ENCODE results near the gene CNTNAP2. TPM values are rescaled to one million over a fixed set of nuclear protein-coding genes. Genes with fewer than 3 reads are reported as not detected.

CNTNAP2 gene
- total RNA-seq, 2 donors from 2014 or later: 171 to 228 TPM

GRCh38 chr7:148468700-148469098 lies 2352.1 kb downstream of the CNTNAP2 start:
- no peaks in the 10 kb centered on the region for H3K9me3 Mint-ChIP-seq
- WGBS, 2 experiments (ENCODE audit: insufficient coverage in 1 of 2, insufficient read length in 1 of 2): 93 to 95% methylated on average over 6 to 7 of the region's 7 CpGs
- no peak for DNase-seq
- Histone ChIP-seq H3K4me3 (ENCODE audit: low read length) (no peak overlapping the region), H3K9me3 (ENCODE audit: control insufficient read depth, low read length) (no peaks in the 10 kb centered on the region), H3K9ac (ENCODE audit: extremely low read depth, low read length, poor library complexity, severe bottlenecking) (no peak overlapping the region), H3K4me1 (ENCODE audit: control insufficient read depth, insufficient read depth, low read length) (no peaks in the 10 kb centered on the region), H3K36me3 (ENCODE audit: control insufficient read depth, insufficient read depth, low read length) (no peaks in the 10 kb centered on the region), H3K27ac (ENCODE audit: low read depth, low read length) (no peak overlapping the region), H3K27me3 (ENCODE audit: control insufficient read depth, insufficient read depth, low read length, poor library complexity, severe bottlenecking) (no peaks in the 10 kb centered on the region)
- no peak overlapping the region for H3K4me3 Mint-ChIP-seq
- H3K4me1 Mint-ChIP-seq: peaks cover 3% of the 10 kb centered on the region
- H3K36me3 Mint-ChIP-seq (ENCODE audit: low read depth): no peaks in the 10 kb centered on the region
- TF ChIP-seq, protein P1, sequence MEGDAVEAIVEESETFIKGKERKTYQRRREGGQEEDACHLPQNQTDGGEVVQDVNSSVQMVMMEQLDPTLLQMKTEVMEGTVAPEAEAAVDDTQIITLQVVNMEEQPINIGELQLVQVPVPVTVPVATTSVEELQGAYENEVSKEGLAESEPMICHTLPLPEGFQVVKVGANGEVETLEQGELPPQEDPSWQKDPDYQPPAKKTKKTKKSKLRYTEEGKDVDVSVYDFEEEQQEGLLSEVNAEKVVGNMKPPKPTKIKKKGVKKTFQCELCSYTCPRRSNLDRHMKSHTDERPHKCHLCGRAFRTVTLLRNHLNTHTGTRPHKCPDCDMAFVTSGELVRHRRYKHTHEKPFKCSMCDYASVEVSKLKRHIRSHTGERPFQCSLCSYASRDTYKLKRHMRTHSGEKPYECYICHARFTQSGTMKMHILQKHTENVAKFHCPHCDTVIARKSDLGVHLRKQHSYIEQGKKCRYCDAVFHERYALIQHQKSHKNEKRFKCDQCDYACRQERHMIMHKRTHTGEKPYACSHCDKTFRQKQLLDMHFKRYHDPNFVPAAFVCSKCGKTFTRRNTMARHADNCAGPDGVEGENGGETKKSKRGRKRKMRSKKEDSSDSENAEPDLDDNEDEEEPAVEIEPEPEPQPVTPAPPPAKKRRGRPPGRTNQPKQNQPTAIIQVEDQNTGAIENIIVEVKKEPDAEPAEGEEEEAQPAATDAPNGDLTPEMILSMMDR (conservative IDR thresholded peaks at IDR 0.05): peak; percentile 44
- no peak overlapping the region for H3K27ac Mint-ChIP-seq
- no peaks in the 10 kb centered on the region for H3K27me3 Mint-ChIP-seq (ENCODE audit: insufficient read depth)

Small RNA genes lying within 50 kb of the gene (microRNA-seq; reads per million reads assigned to microRNA genes)
- gene MIR548F4 (ENCODE audit: borderline microRNAs expressed): not detected
